Lower lobe of right lung (tissue), 2 donors: ENCODE data around the gene PIGX. TPM values are rescaled to one million over a fixed set of nuclear protein-coding genes. Genes with fewer than 3 reads are reported as not detected.
A peak's percentile ranks its signal among the peaks of the same experiment; 100 is the strongest.
"Not testable (repeated sequence)": the region's sequence is repeated elsewhere in the genome, so short reads cannot be mapped to it uniquely, and the experiment has no call there.

Experiments used
- ATAC-seq, 2 donors: fragments of 200-7000 bp; cut with Tn5 transposase; one replicate each; pipeline ENCODE4 v1.9.1; 2020 to 2022; ENCODE audit warnings: mild to moderate bottlenecking in 2 of 2, moderate library complexity in 2 of 2
- DNase-seq: peaks from one replicate; pipeline ENCODE4 v3.0.0-alpha.2; 2020
- H3K27ac ChIP-seq: fragments of 200-600 bp; one replicate; pipeline ENCODE4 v1.8.0; 2022
- H3K27me3 ChIP-seq: fragments of 200-600 bp; one replicate; pipeline ENCODE4 v1.8.0; 2022; ENCODE audit warnings: low read depth
- H3K36me3 ChIP-seq: fragments of 200-600 bp; one replicate; pipeline ENCODE4 v1.8.0; 2022; ENCODE audit warnings: mild to moderate bottlenecking
- H3K4me1 ChIP-seq: fragments of 200-600 bp; one replicate; pipeline ENCODE4 v1.8.0; 2022
- H3K4me3 ChIP-seq: fragments of 200-600 bp; one replicate; pipeline ENCODE4 v1.8.0; 2022; ENCODE audit warnings: mild to moderate bottlenecking
- H3K9me3 ChIP-seq: fragments of 200-600 bp; one replicate; pipeline ENCODE4 v1.8.0; 2022
- CTCF ChIP-seq: fragments of 200-600 bp; IDR thresholded peaks from one replicate; pipeline ENCODE4 v1.8.0; 2022; ENCODE audit warnings: antibody characterized with exemption, mild to moderate bottlenecking
- intact Hi-C: fragments of 100-400 bp; cut with DNase I; formaldehyde crosslinking; loops from one replicate; pipeline ENCODE4 v1.11.0; 2022
- total RNA-seq: library from RNA; stranded (reverse); fragmentation: NEBNext Ultra II Directional; extraction: Animal tissue kit (Norgen Biotek cat#: 25700); gene quantifications from one replicate; pipeline ENCODE4 v1.2.1, GENCODE V29; 2021
- donor health status: DM: no; HTN: yes; CAD: no; lungs with severe emphysema.

The PIGX gene
- total RNA-seq, 1 donor from 2014 or later, result 14.1 TPM

GRCh38 chr3:196739671-196740480 lies 27.7 kb downstream of the PIGX start, which contains the start of gene PAK2:
Gene PAK2 (plus strand): TSS chr3:196739857. CDS start chr3:196782647, 42,790 bp downstream.
- Histone ChIP-seq H3K27me3 (no peaks in the 10 kb centered on the region), H3K4me1 (peaks cover 19% of the 10 kb centered on the region), H3K27ac (peak within 1 kb of the TSS; percentile 98), H3K36me3 (no peaks in the 10 kb centered on the region), H3K9me3 (no peaks in the 10 kb centered on the region), H3K4me3 (peak within 1 kb of the TSS; percentile 90)
- TF ChIP-seq CTCF, result peak; percentile 18
- intact Hi-C loops, result no loop called here
- ATAC-seq (peak; percentile 98 to 99), DNase-seq (peak; percentile 96)

- intact Hi-C loops, result no loop called here
- H3K4me1 ChIP-seq, result peaks cover 19% of the 10 kb centered on the region
- no peak for DNase-seq
- H3K27ac ChIP-seq, result peak overlapping the region; percentile 98
- peak; percentile 5 to 47 for ATAC-seq
- no peaks in the 10 kb centered on the region for H3K36me3 ChIP-seq
- no peak for TF ChIP-seq CTCF
- peak overlapping the region; percentile 90 for H3K4me3 ChIP-seq
- no peaks in the 10 kb centered on the region for H3K9me3 ChIP-seq
- H3K27me3 ChIP-seq, result no peaks in the 10 kb centered on the region
Measured at GRCh38 chr3:196740481-196741248, 28.5 kb downstream of the PIGX start.

- TF ChIP-seq CTCF, result no peak
- DNase-seq, result no peak
- peak overlapping the region; percentile 90 for H3K4me3 ChIP-seq
- peaks cover 19% of the 10 kb centered on the region for H3K4me1 ChIP-seq
- H3K9me3 ChIP-seq, result no peaks in the 10 kb centered on the region
- peak overlapping the region; percentile 98 for H3K27ac ChIP-seq
- no peaks in the 10 kb centered on the region for H3K27me3 ChIP-seq
- intact Hi-C loops, result no loop called here
- H3K36me3 ChIP-seq, result no peaks in the 10 kb centered on the region
- ATAC-seq, result no peak
Measured at GRCh38 chr3:196741249-196741889, 29.2 kb downstream of the PIGX start.

GRCh38 chr3:196743569-196743968 lies 31.4 kb downstream of the PIGX start:
- H3K4me1 ChIP-seq, result peaks cover 19% of the 10 kb centered on the region

GRCh38 chr3:196749125-196749524 lies 36.9 kb downstream of the PIGX start:
- Histone ChIP-seq H3K36me3 (no peaks in the 10 kb centered on the region), H3K4me3 (no peak overlapping the region), H3K9me3 (no peaks in the 10 kb centered on the region), H3K27me3 (no peaks in the 10 kb centered on the region), H3K4me1 (peaks cover under 1% of the 10 kb centered on the region), H3K27ac (no peak overlapping the region)
- no peak for TF ChIP-seq CTCF
- no peak for DNase-seq
- intact Hi-C loops, result no loop called here
- peak in 1 of 2 donors; percentile 37 for ATAC-seq

More at GRCh38 chr3:196743569-196743968, 31.4 kb downstream of the PIGX start:
- H3K36me3 ChIP-seq, ATAC-seq, DNase-seq, H3K27me3 ChIP-seq, intact Hi-C loops, H3K27ac ChIP-seq, H3K4me3 ChIP-seq, H3K9me3 ChIP-seq: not testable (repeated sequence)
